Stimulated activated CD8-positive, alpha-beta memory T cell treated with anti-CD3 and anti-CD28 coated beads, Interleukin-4, amount 100 ng/mL, for 4 hours (primary cell): ENCODE measurements around the gene MCU.

Source experiments
- DNase-seq, 2 donors: peaks; one replicate each; pipeline ENCODE4 v3.0.0-alpha.2; 2020; ENCODE audit warnings: low read depth in 2 of 2, low spot score in 1 of 2

MCU gene

DNA sequence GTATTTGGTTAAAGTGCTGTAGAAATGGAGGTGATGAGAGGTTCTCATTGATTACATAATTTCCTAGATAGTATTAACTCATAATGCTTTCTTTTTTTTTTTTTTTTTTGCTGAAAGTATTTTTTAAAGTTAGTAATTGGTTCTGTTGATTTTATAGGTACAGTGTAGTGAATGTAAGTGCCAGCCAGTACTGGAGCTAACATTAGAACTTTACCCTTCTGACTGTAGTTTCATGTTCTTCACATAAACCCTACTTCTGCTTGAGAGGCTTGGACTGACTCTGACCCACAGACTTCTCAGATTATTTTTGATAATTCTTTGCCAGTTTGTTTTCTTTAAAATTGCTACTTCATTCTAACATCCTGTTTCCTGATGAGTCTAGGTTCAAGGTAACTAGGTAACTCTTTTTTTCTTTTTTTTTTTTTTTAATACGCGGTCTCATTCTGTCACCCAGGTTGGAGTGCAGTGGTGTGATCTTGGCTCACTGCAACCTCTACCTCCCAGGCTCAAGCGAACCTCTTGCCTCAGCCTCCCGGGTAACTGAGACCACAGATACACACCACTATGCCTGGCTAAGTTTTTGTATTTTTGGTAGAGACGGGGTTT is 109.4 kb downstream of the MCU start:
- no peak for DNase-seq

GRCh38 chr10:72802332-72802731 is 110.4 kb downstream of the MCU start:
- DNase-seq = no peak

DNA sequence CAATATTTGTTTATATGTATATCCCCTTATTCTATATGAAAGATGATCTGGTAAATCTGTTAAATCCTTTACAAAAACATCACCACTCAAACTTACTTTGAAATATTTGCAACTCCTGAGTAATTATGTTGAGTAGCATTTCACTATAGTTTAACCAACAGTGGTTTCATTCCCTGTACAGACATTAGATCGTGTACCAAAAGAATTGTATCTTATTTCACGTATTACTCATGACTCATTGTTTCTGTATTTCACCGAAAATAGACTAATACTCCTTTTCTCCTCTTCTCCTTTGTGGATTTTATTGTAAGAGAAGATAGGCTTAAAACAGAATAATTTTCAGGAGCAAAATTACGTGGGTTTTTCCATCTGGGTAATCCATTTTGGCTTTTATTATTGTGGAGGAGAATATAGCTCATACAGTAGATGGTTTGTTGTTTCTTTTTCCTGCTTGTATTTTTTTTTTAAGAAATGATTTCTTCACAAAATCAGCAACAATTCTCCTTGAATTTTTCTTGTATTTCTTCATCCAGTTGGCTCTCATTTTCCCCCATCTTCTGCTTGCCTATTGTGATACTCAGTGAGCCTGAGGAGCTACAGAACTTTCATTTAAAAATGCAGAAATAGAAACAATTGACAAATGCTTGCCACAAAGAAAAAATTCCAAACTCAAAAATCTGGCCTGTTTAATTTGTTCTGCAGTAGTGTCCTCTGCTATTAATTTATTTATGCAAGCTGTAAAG is 111.0 kb downstream of the MCU start:
- DNase-seq = no peak

GRCh38 chr10:72808001-72808400 is 116.1 kb downstream of the MCU start:
- no peak for DNase-seq

- no peak for DNase-seq
These were observed 117.1 kb downstream of the MCU start for GRCh38 chr10:72809006-72809405.

DNA sequence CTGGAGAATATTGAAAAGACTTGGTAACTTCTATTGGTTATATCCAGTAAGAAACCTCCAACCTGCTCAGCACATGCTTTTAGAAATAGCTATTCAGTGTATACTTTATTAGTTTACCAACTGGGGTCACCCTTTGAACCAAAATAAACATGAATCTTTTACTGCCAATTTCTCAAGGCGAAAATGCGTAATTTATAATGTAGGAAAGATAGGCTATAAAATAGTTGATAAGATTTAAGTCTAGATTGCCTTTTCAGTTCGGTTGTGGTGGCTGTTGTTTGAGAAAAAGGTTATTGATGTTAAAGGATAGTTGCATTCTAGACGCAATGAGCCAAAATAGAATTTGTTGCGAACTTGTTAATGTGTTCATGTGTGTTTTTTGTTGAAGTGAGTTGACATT is 119.0 kb downstream of the MCU start:
- no peak for DNase-seq

GRCh38 chr10:72812415-72812752 is 120.4 kb downstream of the MCU start:
- DNase-seq = no peak

DNA sequence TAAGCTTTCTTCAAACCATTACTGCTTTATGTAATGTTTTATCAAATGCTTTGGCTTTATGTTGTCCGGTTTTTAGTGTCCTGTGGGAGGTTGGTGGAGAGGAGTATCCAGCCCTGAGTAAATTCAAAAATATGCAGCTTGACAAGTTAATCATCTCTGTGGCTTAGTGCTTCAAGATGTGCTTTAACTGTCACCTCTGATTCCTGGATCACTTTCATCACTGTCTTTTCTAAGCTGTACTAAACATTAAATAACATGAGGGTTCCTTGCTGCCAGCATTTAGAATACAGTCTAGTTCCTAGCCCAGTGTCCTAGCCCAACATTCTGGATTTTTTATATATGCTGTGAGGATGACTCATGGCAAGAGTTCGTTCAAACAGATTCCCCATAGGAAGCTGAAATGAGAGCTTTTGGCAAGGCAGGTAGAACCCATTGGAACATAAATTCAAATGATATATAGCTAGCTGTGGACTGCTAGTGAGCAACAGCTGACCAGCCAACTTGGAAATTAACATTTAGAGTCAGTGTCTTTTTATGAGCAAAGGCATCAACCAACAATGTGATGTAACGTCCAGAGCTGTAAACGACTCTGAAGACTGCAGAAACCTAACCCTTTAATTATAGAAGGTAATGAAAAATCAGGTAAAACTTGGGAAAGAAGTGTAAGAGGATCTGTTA is 120.9 kb downstream of the MCU start:
- DNase-seq = no peak

DNA sequence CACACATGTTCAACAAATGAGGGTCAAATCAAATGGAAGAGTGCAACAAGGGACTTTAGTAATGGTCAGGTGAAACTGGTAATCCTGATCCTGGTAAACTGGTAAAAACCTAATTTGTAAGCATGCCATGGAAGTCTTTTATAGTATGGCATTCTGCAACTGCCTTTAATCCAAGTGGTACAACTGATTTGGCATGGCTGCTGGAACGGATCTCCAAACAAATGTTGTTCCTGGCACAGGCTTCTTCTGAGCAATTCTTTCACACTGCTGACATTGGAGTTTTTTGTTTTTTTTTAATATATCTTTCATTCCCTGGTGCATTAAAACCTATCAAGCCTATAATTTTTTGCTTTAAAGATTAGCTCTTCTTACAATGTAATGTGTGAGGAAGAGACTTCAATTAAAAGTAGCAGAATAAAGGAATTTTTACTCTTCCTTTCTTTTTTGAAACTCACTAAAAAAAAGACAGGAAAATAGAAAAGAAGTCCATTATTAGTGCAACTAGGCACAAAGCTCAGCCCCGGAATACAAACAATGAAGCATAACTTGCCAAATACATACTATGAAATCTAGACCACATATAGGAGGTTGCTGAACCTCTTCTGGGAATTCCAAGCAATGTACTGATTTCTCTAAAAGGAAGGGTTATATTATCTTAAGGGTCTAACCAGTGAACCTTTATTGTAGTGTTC is 122.3 kb downstream of the MCU start:
- DNase-seq = no peak

DNA sequence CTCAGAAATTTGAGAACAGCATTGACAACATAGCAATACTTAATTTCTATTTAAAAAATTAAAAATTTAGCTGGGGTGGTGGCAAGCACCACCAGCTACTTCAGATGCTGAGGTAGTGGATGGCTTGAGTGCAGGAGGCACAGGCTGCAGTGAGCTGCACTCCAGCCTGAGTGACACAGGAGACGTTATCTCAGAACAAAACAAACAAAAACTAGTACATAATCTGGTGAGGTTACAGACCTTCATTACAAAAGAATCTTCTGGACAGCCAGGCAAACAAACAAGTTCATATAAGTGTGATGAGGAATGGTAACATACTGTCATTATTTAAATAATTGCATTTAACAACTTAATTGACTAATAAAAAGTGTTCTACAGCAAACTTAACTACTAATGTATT is 124.6 kb downstream of the MCU start:
- DNase-seq = no peak

- DNase-seq = no peak
These were observed 126.1 kb downstream of the MCU start for GRCh38 chr10:72818076-72818475.

- DNase-seq = no peak
These were observed 127.1 kb downstream of the MCU start for GRCh38 chr10:72819053-72819452.

- no peak for DNase-seq
These were observed 129.7 kb downstream of the MCU start for GRCh38 chr10:72821606-72822005.

- DNase-seq = no peak
These were observed 130.5 kb downstream of the MCU start for GRCh38 chr10:72822342-72822986.

- DNase-seq = no peak
These were observed 133.2 kb downstream of the MCU start for GRCh38 chr10:72825163-72825562.

- DNase-seq = no peak
These were observed 134.4 kb downstream of the MCU start for GRCh38 chr10:72826346-72826745.

- DNase-seq = no peak
These were observed 136.4 kb downstream of the MCU start for GRCh38 chr10:72828294-72828693.

DNA sequence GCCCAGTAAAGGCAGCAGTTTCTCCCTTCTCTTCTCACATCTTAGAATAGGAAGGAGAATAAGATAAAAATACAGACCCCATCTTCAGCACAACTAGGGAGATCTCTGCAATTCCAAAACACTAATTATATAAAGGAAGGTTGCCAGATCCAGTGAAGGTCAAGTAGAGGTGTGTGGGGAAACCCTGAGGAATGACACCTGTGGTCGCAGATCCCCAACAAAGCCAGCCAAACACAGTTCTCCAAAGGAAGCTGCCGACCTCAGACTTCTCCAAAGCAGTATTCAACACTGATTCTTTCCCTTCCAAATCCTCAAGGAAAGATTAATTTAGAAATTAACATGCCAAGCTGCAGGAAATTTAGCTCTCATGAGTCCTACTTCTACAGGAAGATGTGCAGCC is 138.7 kb downstream of the MCU start:
- DNase-seq = no peak

- DNase-seq = no peak
These were observed 139.9 kb downstream of the MCU start for GRCh38 chr10:72831696-72832409.

- DNase-seq = no peak
These were observed 140.8 kb downstream of the MCU start for GRCh38 chr10:72832701-72833100.
